DMS 273 (cell line): Measurements from ENCODE around the gene ADCY4.
"Not testable (repeated sequence)": the region's sequence is repeated elsewhere in the genome, so short reads cannot be mapped to it uniquely, and the experiment has no call there.

Experiments
- DNase-seq: peaks from one replicate; lab custom pipeline; 2025; ENCODE audit not compliant: unreplicated experiment; lab: John Stamatoyannopoulos, UW

The ADCY4 gene

GRCh38 chr14:24334431-24335291, at the start of gene ADCY4:
TSS of gene ADCY4 (minus strand) at chr14:24335071. CDS start at chr14:24334652, 419 bp downstream.
- peak; percentile 72 for DNase-seq

DNA sequence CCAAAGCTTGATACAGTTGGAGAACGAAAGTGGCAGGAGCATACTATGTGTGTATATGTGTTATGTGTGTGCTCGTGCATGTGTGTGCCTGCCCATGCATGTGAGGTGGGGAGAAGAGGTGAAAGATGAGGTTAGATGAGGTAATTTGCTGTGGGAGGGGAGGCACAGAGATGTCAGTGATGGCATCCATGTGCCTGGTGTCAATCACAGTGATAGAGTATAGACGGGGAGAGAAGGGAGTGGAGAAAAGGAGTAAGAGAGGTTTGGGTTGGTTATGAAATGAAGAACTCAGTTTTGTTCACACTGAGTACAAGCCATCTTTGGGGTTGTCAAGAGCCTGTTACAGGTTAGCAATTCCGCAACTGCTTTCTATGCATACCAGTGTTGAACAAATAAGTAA, 49.3 kb upstream of the ADCY4 start:
- no peak for DNase-seq

GRCh38 chr14:24382064-24382371, 47.1 kb upstream of the ADCY4 start:
- no peak for DNase-seq

- DNase-seq, result peak; percentile 72
Observed at GRCh38 chr14:24381363-24382063, 46.6 kb upstream of the ADCY4 start.

GRCh38 chr14:24379907-24380730, 45.2 kb upstream of the ADCY4 start:
- DNase-seq, result no peak

DNA sequence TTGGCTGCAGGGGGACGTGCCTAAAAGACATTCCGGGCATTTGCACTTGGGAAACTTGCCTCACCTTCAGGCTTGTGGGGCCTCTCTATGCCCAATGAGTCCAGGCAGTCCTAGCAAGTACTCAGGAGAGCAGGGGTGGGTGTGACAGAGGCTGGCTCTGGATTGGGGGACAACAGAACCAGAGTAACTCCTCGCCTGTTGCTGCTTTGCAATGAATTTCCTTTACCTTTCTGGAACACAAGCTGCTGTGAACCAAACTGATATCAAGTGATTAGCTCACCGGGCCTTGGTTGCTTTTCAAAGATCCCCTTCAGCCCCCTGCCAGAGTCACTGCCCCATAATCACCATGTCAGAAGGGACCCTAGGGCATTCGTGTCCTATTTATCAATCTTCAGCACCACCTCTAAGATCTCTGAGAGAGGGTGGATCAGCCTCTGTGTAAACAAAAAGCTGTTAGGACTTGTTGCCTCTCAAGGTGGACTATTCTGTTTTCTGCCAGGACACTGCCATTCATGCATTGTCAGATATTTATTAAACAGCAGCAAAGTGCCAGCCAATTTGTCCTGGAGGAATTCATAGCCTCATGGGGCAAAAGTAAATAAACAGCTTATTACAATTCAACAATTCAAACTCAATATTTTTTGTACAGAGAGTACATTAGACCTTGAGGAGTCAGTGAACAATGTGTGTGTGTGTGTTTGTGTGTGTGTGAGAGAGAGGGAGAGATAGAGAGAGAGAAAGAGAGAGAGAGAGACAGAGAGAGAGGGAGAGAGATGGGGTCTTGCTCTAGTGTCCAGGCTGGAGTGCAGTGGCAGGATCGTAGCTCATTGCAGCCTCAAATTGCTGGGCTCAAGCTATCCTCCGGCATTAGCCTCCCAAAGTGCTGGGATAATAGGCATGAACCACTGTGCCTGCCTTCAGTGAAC, 44.4 kb upstream of the ADCY4 start:
- DNase-seq, result no peak

DNA sequence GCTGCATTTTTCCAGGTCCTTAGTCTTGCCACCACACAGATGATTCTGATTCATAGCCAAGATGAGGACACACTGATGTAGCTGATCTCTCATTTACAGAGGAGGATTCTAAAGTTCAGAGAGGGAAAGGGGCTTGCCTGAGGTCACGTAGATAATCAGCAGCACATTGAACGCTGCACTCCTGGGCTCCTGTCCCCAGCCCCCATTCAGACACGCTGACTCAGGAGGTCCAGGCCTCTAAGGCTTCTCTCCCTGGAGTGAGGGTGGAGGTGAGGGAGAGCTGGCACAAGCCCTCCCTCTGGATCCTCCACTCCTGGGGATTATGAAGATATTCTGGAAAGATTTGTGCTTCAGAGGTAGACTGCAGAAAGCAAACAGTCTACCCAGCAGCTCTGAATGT, 43.5 kb upstream of the ADCY4 start:
- no peak for DNase-seq

- no peak for DNase-seq
Observed at GRCh38 chr14:24377657-24378056, 42.8 kb upstream of the ADCY4 start.

- no peak for DNase-seq
Observed at GRCh38 chr14:24377126-24377525, 42.3 kb upstream of the ADCY4 start.

DNA sequence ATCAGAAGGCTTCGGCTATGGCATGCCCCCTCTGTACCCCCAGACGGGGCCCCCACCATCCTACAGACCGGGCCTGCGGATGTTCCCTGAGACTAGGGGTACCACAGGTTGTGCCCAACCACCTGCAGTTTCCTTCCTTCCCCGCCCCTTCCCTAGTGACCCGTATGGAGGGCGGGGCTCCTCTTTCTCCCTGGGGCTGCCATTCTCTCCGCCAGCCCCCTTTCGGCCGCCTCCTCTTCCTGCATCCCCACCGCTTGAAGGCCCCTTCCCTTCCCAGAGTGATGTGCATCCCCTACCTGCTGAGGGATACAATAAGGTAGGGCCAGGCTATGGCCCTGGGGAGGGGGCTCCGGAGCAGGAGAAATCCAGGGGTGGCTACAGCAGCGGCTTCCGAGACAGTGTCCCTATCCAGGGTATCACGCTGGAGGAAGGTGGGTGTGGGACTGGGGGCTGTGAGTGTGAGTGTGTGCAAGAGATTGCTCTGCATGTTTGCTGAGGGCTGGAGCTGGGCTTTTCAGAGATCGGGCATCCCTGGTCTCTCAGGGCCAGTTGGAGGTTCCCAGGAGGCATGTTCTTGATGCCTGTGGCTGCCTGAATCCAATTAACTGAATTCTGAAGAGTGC, 41.7 kb upstream of the ADCY4 start:
- no peak for DNase-seq

DNA sequence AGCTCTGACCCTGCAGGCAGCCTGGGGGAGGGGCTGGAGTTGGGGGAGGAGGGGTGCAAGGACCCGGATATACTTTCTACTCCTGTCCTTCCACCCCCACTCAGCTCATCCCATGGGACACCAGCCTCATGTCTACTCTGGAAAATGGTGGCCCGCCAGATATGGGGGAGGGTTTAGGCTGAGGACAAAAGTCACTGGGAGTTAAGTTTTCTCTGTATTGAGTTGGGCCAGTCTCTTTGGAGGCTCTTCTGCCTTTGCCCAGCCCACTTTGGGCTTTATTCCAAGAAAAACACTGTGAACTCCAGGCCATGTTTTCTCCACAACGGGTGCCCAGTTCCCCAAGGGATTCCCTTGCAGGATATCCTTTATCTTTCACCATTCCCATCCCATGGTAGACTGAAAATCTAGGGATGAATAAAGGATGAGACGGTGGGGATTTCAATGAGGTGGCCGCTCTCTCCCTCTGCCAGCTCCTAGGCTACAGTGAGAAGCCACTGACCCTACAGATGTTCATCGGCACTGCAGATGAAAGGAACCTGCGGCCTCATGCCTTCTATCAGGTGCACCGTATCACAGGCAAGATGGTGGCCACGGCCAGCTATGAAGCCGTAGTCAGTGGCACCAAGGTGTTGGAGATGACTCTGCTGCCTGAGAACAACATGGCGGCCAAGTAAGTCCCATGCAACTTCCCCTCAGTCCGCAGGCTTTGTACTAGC, 38.0 kb upstream of the ADCY4 start:
- DNase-seq, result peak; percentile 61

- DNase-seq, result not testable (repeated sequence)
Observed at GRCh38 chr14:24371605-24372004, 36.7 kb upstream of the ADCY4 start.

GRCh38 chr14:24370748-24371147, 35.9 kb upstream of the ADCY4 start:
- no peak for DNase-seq

DNA sequence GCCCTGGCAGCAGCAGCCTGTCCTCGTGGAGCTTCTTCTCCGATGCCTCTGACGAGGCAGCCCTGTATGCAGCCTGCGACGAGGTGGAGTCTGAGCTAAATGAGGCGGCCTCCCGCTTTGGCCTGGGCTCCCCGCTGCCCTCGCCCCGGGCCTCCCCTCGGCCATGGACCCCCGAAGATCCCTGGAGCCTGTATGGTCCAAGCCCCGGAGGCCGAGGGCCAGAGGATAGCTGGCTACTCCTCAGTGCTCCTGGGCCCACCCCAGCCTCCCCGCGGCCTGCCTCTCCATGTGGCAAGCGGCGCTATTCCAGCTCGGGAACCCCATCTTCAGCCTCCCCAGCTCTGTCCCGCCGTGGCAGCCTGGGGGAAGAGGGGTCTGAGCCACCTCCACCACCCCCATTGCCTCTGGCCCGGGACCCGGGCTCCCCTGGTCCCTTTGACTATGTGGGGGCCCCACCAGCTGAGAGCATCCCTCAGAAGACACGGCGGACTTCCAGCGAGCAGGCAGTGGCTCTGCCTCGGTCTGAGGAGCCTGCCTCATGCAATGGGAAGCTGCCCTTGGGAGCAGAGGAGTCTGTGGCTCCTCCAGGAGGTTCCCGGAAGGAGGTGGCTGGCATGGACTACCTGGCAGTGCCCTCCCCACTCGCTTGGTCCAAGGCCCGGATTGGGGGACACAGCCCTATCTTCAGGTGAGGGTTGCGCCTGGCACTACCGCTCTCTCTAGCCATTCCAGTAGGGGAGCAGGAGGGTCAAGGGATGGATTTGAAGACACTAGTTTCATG, 35.2 kb upstream of the ADCY4 start:
- no peak for DNase-seq

- no peak for DNase-seq
Observed at GRCh38 chr14:24369463-24369862, 34.6 kb upstream of the ADCY4 start.

GRCh38 chr14:24368562-24369252, 33.8 kb upstream of the ADCY4 start:
- peak; percentile 96 for DNase-seq

GRCh38 chr14:24368212-24368561, 33.3 kb upstream of the ADCY4 start:
- peak; percentile 84 for DNase-seq

DNA sequence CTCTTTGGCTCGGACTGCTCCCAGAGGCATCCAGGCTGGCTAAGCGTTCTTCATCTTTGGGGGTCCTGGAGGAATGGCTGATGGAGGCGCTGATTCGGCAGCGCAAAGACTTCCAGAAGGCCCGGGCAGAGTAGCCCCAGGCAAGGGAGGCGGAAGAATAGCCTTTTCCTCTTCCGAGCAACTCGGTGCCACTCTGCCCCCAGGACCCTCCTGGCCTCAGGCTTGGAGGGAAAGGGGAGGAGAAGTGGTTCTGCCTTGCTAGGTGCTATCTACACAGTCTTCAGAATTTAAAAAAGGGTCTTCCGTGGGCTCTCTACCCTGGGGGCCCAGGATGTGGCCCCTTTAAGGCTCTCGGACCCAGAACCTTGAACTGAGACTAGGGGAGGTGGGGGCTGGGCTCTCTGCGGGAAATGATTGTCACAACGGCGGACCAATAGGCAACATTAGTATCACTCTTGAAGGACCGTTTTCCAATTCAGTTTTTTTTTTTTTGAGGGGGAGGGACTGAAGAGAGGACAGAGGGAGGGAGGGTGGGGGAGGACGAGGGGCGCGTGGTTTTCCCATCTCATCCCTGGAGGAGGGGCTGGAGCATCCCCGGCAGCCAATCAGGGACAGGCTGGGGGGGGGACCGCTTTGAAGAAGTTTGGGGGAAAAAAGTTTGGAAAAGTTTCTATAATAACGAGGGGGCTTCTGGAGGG, 32.8 kb upstream of the ADCY4 start, which contains the start of gene NFATC4:
TSS of gene NFATC4 (plus strand) at position 671 of the 698 bp plus-strand sequence. CDS start 157 bp downstream, outside the sequence.
- peak; percentile 97 for DNase-seq
